CD8-positive, alpha-beta memory T cell (primary cell): ENCODE data around the gene ALDH18A1. TPM values are rescaled to one million over a fixed set of nuclear protein-coding genes. Genes with fewer than 3 reads are reported as not detected.
A peak's percentile ranks its signal among the peaks of the same experiment; 100 is the strongest.

Experiments used
- CTCF ChIA-PET: fragments of 350-600 bp; sonication (Branson Sonifier 250); formaldehyde crosslinking; loops from one replicate; lab custom pipeline; 2021; ENCODE audit warnings: antibody characterized with exemption; lab: Charles Lee
- POLR2A ChIA-PET: fragments of 350-600 bp; sonication (Branson Sonifier 250); formaldehyde crosslinking; loops from one replicate; lab custom pipeline; 2021; ENCODE audit warnings: antibody characterized with exemption; lab: Charles Lee
- DNase-seq, 5 donors: peaks; one replicate each; pipeline versions ENCODE4 v3.0.0 to v3.0.0-alpha.2; 2020 to 2022; ENCODE audit warnings: mixed read lengths in 1 of 5
- H3K27ac ChIP-seq: one replicate; pipeline ENCODE4 v1.7.0; 2013; ENCODE audit warnings: low read depth, mild to moderate bottlenecking, low read length, moderate library complexity
- H3K27me3 ChIP-seq: 2 replicates; pipeline ENCODE4 v1.7.0; 2013; ENCODE audit warnings: low read length, mild to moderate bottlenecking; ENCODE audit not compliant: insufficient read depth, poor library complexity, severe bottlenecking
- H3K36me3 ChIP-seq: 2 replicates; pipeline ENCODE4 v1.7.0; 2013; ENCODE audit warnings: mild to moderate bottlenecking, low read length, moderate library complexity; ENCODE audit not compliant: insufficient read depth
- H3K4me1 ChIP-seq: 2 replicates; pipeline ENCODE4 v1.7.0; 2013; ENCODE audit warnings: mild to moderate bottlenecking, low read length, moderate library complexity; ENCODE audit not compliant: insufficient read depth
- H3K4me3 ChIP-seq: 2 replicates; pipeline ENCODE4 v1.7.0; 2013; ENCODE audit warnings: mild to moderate bottlenecking, low read length
- H3K9me3 ChIP-seq: 2 replicates; pipeline ENCODE4 v1.7.0; 2013; ENCODE audit warnings: mild to moderate bottlenecking, low read length
- H3K27ac Mint-ChIP-seq, 8 donors: one replicate each; pipeline ENCODE4 v1.8.0; 2020 to 2021; ENCODE audit warnings: mixed read lengths in 8 of 8, mild to moderate bottlenecking in 6 of 8, inconsistent platforms in 3 of 8, moderate library complexity in 3 of 8
- H3K27me3 Mint-ChIP-seq, 2 donors: one replicate each; pipeline ENCODE4 v1.8.0; 2020 to 2021; ENCODE audit warnings: mixed read lengths in 2 of 2, mild to moderate bottlenecking in 1 of 2, moderate library complexity in 1 of 2
- H3K36me3 Mint-ChIP-seq, 3 donors: one replicate each; pipeline ENCODE4 v1.8.0; 2020 to 2021; ENCODE audit warnings: mixed read lengths in 3 of 3, inconsistent platforms in 1 of 3, mild to moderate bottlenecking in 1 of 3
- H3K4me1 Mint-ChIP-seq, 3 donors: one replicate each; pipeline ENCODE4 v1.8.0; 2020 to 2021; ENCODE audit warnings: mixed read lengths in 3 of 3, inconsistent platforms in 1 of 3, mild to moderate bottlenecking in 1 of 3
- H3K4me3 Mint-ChIP-seq, 7 donors: one replicate each; pipeline ENCODE4 v1.8.0; 2020 to 2021; ENCODE audit warnings: mixed read lengths in 7 of 7, mild to moderate bottlenecking in 6 of 7, moderate library complexity in 4 of 7, inconsistent platforms in 2 of 7
- H3K9me3 Mint-ChIP-seq, 5 donors: one replicate each; pipeline ENCODE4 v1.8.0; 2020 to 2022; ENCODE audit warnings: mixed read lengths in 5 of 5, mild to moderate bottlenecking in 3 of 5, moderate library complexity in 2 of 5, inconsistent platforms in 1 of 5
- polyA plus RNA-seq: library from polyadenylated mRNA; unstranded; fragments of 300-500 nt; fragmentation: Illumina TruSeq; gene quantifications from one replicate; pipeline ENCODE4 v1.2.3, GENCODE V29; 2021
- total RNA-seq, 2 experiments: library from RNA; stranded (reverse); gene quantifications; one replicate each; pipeline ENCODE4 v1.2.3, GENCODE V29; 2021

The ALDH18A1 gene
- total RNA-seq = 10 to 100 TPM; 89.1 to 89.6 TPM
- polyA plus RNA-seq = 66.9 TPM

DNA sequence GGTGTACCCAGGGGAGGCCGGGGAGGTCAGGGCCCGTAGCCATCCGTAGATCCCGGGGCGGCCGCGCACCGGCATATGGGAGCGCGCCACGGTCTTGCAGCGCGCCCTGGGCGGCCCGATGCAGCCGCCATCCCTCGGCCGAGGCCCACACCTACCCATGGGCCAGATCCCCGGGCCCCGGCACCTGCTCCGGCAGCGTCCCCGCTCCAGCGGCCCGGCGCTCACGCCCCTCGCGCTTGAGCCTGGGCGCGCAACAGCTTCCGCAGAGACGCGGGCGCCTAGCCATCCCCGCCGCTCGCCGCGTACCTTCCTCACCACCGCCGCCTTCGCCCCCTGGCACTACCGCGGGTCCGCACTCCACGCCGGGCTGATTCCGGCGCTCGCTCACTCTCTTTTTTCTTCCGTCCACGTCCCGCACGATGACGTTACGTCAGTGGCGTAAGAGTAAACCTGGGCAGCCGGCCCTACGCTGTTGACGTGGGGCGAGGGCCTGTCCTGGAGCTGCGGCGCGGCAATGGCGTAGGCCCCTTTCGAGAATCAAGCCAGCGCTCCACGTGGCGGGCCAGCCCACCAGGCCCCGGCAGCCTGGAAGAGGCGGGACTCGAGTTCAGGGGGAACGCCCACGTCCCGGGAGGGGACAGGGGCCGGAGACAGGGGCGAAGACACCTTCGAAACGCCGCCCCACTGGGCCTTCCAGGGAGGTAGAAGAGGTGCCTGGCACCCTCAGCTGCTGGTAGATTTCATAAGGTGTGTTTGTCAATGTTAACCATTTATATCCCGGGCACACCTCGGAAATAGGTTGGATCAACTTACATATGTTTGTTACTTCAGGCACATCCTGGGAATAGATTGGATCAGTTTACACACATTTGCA lies at the start of gene ALDH18A1:
ALDH18A1 (minus strand) TSS at position 421 of the 874 bp plus-strand sequence. CDS start 3,334 bp downstream, outside the sequence.
- peak within 1 kb of the TSS; percentile 96 to 100 (median 99) for H3K4me3 Mint-ChIP-seq
- ChIA-PET CTCF (interaction anchor here (1.8 kb wide), 1 partner anchor 37 kb away, joined by 7 read pairs; the partner anchor contains the start of gene TCTN3), POLR2A (interaction anchor here (0.5 kb wide), 1 partner anchor 37 kb away, joined by 3 read pairs; the partner anchor contains the start of gene TCTN3)
- peaks cover 0 to 1% (median 0%) of the 10 kb centered on the region in 5 donors for H3K9me3 Mint-ChIP-seq
- Histone ChIP-seq H3K27me3 (no peaks in the 10 kb centered on the region), H3K4me3 (peak within 1 kb of the TSS; percentile 69), H3K36me3 (peaks cover 2% of the 10 kb centered on the region), H3K9me3 (no peaks in the 10 kb centered on the region), H3K4me1 (peaks cover 20% of the 10 kb centered on the region), H3K27ac (peak within 1 kb of the TSS; percentile 60)
- H3K27ac Mint-ChIP-seq = peak within 1 kb of the TSS; percentile 16 to 99 (median 92)
- peak; percentile 82 to 94 (median 92) for DNase-seq
- peaks cover 14 to 27% (median 16%) of the 10 kb centered on the region in 3 donors for H3K36me3 Mint-ChIP-seq
- no peaks in the 10 kb centered on the region for H3K27me3 Mint-ChIP-seq
- H3K4me1 Mint-ChIP-seq = peaks cover 18 to 34% (median 34%) of the 10 kb centered on the region in 3 donors

DNA sequence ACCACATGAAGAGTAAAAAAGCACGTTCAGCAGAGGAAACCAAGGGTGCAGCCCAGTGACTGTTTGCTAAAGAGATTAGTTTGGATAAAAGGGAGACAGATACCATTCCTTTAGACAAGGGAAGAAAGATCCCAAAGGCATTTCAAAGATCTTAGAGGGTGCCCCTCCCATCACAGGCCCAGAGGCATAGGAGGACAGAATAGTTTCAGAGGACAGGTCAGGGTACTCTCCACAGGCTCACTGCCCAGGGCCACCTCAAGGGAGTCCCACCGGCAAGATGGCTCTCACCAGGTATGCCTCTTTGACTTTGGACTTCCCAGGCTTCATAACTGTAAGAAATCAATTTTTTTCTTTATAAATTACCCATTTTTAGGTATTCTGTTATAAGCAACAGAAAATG lies 41.9 kb upstream of the ALDH18A1 start:
- no peak overlapping the region for H3K4me3 ChIP-seq
- H3K27me3 ChIP-seq = no peaks in the 10 kb centered on the region
- H3K4me1 ChIP-seq = peaks cover 7% of the 10 kb centered on the region
- POLR2A ChIA-PET = no interaction called here
- Mint-ChIP-seq H3K9me3 (no peaks in the 10 kb centered on the region), H3K4me1 (peaks cover 7 to 13% (median 11%) of the 10 kb centered on the region in 3 donors), H3K27me3 (peaks cover 6 to 14% of the 10 kb centered on the region in 2 donors), H3K36me3 (peaks cover 0 to 4% (median 0%) of the 10 kb centered on the region in 3 donors), H3K27ac (no peak overlapping the region), H3K4me3 (no peak overlapping the region)
- no peak overlapping the region for H3K27ac ChIP-seq
- CTCF ChIA-PET = no interaction called here
- no peak for DNase-seq
- no peaks in the 10 kb centered on the region for H3K9me3 ChIP-seq
- H3K36me3 ChIP-seq = no peaks in the 10 kb centered on the region

DNA sequence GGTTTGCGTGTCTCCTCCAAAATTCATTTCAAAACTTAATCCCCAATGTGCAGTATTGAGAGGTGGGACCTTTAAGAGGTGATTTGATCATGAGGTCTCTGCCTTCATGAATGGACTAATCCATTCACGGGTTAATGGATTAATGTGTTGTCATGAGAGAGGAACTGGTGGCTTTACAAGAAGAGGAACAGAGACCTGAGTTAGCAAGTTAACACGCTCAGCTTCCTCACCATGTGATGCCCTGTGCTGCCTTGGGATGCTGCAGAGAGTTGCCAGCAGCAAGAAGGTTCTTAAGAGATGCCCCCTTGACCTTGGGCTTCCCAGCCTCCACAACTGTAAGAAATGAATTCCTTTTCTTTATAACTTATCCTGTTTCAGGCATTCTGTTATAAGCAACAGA lies 40.9 kb upstream of the ALDH18A1 start:
- CTCF ChIA-PET = interaction anchor here (0.6 kb wide), 1 partner anchor 9 kb away, joined by 3 read pairs; no protein-coding TSS in a partner anchor

DNA sequence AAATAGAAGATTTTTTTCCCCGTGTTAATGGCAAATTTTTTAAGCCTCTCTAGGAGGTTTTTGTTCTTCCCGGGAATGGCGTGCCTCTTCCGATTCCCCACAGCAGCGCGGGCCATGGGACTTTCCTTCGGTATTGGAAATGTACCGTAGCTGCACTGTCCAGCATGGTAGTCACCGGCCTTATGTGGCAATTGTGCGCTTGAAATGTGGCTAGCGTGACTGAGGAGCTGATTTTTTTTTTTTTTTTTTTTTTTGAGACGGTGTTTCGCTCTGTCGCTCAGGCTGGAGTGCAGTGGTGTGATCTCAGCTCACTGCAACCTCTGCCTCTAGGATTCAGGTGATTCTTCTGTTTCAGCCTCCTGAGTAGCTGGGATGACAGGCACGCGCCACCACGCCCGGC lies 38.2 kb upstream of the ALDH18A1 start:
- Histone ChIP-seq H3K9me3 (no peaks in the 10 kb centered on the region), H3K36me3 (peaks cover 8% of the 10 kb centered on the region), H3K27me3 (no peaks in the 10 kb centered on the region), H3K4me3 (no peak overlapping the region), H3K27ac (no peak overlapping the region), H3K4me1 (peaks cover 22% of the 10 kb centered on the region)
- Mint-ChIP-seq H3K9me3 (no peaks in the 10 kb centered on the region), H3K27me3 (peaks cover 6 to 11% of the 10 kb centered on the region in 2 donors), H3K4me3 (peak overlapping the region; percentile 10 to 97 (median 95)), H3K36me3 (peaks cover 0 to 39% (median 5%) of the 10 kb centered on the region in 3 donors), H3K27ac (peak overlapping the region in 7 of 8 donors; percentile 66 to 99 (median 98)), H3K4me1 (peaks cover 36 to 47% (median 45%) of the 10 kb centered on the region in 3 donors)
- DNase-seq = peak in 1 of 5 donors; percentile 47
- CTCF ChIA-PET = interaction anchor here (0.7 to 5.4 kb wide), 31 partner anchors 8 to 637 kb away, joined by 3 to 149 read pairs (median 7); partner anchors contain the start of genes CC2D2B, ENTPD1 and ZNF518A
- POLR2A ChIA-PET = interaction anchor here (0.6 to 2.0 kb wide), 4 partner anchors 100 to 720 kb away, joined by 3 to 11 read pairs (median 3); partner anchors contain the start of gene ZNF518A

More for the DNA sequence above, 40.9 kb upstream of the ALDH18A1 start:
- Histone ChIP-seq H3K27ac (no peak overlapping the region), H3K4me1 (peaks cover 16% of the 10 kb centered on the region), H3K36me3 (no peaks in the 10 kb centered on the region), H3K9me3 (no peaks in the 10 kb centered on the region), H3K4me3 (no peak overlapping the region), H3K27me3 (no peaks in the 10 kb centered on the region)
- H3K9me3 Mint-ChIP-seq = no peaks in the 10 kb centered on the region
- POLR2A ChIA-PET = no interaction called here
- H3K4me1 Mint-ChIP-seq = peaks cover 15 to 23% (median 21%) of the 10 kb centered on the region in 3 donors
- peaks cover 6 to 14% of the 10 kb centered on the region in 2 donors for H3K27me3 Mint-ChIP-seq
- no peak for DNase-seq
- H3K27ac Mint-ChIP-seq = no peak overlapping the region
- peaks cover 0 to 13% (median 0%) of the 10 kb centered on the region in 3 donors for H3K36me3 Mint-ChIP-seq
- no peak overlapping the region for H3K4me3 Mint-ChIP-seq

DNA sequence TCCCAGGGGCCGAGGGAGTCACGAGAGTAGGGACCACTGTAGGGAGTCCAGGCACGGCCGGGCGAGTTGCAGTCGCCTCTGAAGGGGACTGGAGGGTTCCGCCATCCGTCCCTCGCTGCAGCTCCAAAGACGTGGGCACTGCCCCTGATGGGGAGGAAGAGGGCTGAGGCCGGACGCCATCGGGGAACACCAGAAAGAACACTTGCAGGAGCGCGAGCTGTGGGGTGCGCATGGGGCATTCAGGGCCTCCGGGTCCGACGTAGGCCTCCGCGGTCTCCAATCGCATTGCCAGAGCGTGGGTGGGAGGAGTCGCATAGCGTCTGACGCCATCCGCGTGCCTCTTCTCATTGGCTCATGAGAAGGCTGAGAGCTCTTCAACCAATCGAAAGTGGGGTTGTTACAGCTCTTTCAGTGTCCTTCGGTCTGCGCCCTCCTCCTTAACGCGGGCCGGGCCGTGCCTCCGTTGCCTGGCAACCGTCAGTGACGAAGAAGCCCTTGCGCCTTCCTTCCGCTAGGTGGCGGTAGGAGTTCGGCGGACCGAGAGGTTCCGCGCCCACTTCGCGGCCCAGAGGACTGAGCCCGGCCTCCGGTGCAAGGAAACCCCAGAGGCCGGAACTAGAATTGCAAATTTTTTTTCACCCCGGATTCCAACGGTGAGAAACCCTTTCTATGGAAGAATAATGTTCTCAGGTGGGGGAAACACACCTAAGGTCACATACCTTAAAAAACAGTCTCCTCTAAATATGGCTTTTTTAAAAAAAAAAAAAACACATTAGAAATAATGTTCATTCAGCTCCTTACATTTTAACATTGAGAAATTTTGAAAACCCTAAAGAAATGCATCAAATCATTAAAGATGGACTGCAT lies 37.4 kb upstream of the ALDH18A1 start, which contains the start of gene TCTN3:
TCTN3 (minus strand) TSS at position 260 of the 867 bp plus-strand sequence; CDS start at position 232, 28 bp downstream.
- Mint-ChIP-seq H3K4me1 (peaks cover 39 to 54% (median 52%) of the 10 kb centered on the region in 3 donors), H3K9me3 (no peaks in the 10 kb centered on the region), H3K27me3 (peaks cover 2 to 6% of the 10 kb centered on the region in 2 donors), H3K36me3 (peaks cover 0 to 47% (median 5%) of the 10 kb centered on the region in 3 donors), H3K27ac (peak within 1 kb of the TSS; percentile 92 to 99 (median 98)), H3K4me3 (peak within 1 kb of the TSS; percentile 86 to 98 (median 96))
- peaks cover 14% of the 10 kb centered on the region for H3K36me3 ChIP-seq
- no peaks in the 10 kb centered on the region for H3K27me3 ChIP-seq
- peak within 1 kb of the TSS; percentile 81 for H3K4me3 ChIP-seq
- no peaks in the 10 kb centered on the region for H3K9me3 ChIP-seq
- peak within 1 kb of the TSS; percentile 90 for H3K27ac ChIP-seq
- H3K4me1 ChIP-seq = peaks cover 22% of the 10 kb centered on the region
- CTCF ChIA-PET = interaction anchor here (0.5 to 5.4 kb wide), 62 partner anchors 9 to 645 kb away, joined by 3 to 149 read pairs (median 4); partner anchors contain the start of genes ALDH18A1, CC2D2B, ENTPD1 and ZNF518A
- DNase-seq = peak; percentile 90 to 98 (median 96)
- POLR2A ChIA-PET = interaction anchor here (0.6 to 2.0 kb wide), 9 partner anchors 37 to 721 kb away, joined by 3 to 11 read pairs (median 3); partner anchors contain the start of gene ZNF518A

DNA sequence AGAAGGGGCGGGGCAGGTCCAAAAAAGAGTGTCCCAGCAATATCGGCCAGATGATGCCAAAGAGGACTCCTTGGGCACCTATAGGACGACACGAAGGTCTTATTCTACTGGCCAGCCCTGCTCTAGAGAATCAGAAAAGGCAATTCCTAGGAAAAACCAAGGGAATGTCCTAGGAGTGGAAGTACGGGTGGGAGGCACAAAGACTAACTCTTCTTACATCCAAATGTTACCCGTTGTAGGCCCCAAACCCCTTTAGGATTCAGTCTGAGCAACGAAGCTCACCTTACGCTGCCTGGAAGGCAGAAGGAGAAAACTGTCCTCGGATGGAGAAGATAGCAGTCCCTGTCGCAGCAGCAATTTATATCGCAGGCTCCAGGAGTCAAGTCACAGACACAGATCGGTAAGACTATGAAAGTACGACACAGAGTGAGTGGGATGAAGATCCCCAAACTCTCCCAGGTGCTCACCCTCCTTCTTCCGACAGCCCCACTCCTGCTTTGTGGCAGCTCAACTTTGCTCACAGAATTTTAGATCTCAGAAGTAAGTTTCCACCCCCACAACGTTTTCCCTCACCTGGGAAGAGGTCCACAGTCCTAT lies 36.7 kb upstream of the ALDH18A1 start:
- POLR2A ChIA-PET = interaction anchor here (0.6 to 2.0 kb wide), 6 partner anchors 36 to 437 kb away, joined by 3 to 11 read pairs (median 4); partner anchors contain the start of gene ZNF518A
- peaks cover 0 to 53% (median 10%) of the 10 kb centered on the region in 3 donors for H3K36me3 Mint-ChIP-seq

More for the DNA sequence above, 36.7 kb upstream of the ALDH18A1 start:
- peak overlapping the region; percentile 86 to 98 (median 96) for H3K4me3 Mint-ChIP-seq
- DNase-seq = no peak
- CTCF ChIA-PET = interaction anchor here (0.5 to 5.4 kb wide), 57 partner anchors 9 to 646 kb away, joined by 3 to 149 read pairs (median 4); partner anchors contain the start of genes ALDH18A1, CC2D2B and ZNF518A
- H3K27me3 Mint-ChIP-seq = peaks cover 0 to 3% of the 10 kb centered on the region in 2 donors
- H3K9me3 ChIP-seq = no peaks in the 10 kb centered on the region
- H3K9me3 Mint-ChIP-seq = no peaks in the 10 kb centered on the region
- peak overlapping the region; percentile 81 for H3K4me3 ChIP-seq
- peaks cover 22% of the 10 kb centered on the region for H3K4me1 ChIP-seq
- no peaks in the 10 kb centered on the region for H3K27me3 ChIP-seq
- peaks cover 14% of the 10 kb centered on the region for H3K36me3 ChIP-seq
- peak overlapping the region; percentile 90 for H3K27ac ChIP-seq
- peak overlapping the region; percentile 92 to 99 (median 98) for H3K27ac Mint-ChIP-seq
- H3K4me1 Mint-ChIP-seq = peaks cover 39 to 61% (median 57%) of the 10 kb centered on the region in 3 donors
